Neural cell (in vitro differentiated cells): ENCODE measurements around the gene NPRL2.

Source experiments
- CTCF ChIP-seq: fragments of 450-650 bp; IDR thresholded peaks from 2 replicates; pipeline ENCODE4 v1.5.1; 2014; ENCODE audit warnings: antibody characterized with exemption, mild to moderate bottlenecking, moderate library complexity; ENCODE audit not compliant: poor library complexity, severe bottlenecking
- EP300 ChIP-seq: fragments of 450-650 bp; conservative IDR thresholded peaks from 2 replicates; pipeline ENCODE4 v1.6.1; 2014; ENCODE audit warnings: antibody characterized with exemption, mild to moderate bottlenecking, moderate library complexity; ENCODE audit not compliant: poor library complexity, severe bottlenecking
- EZH2 ChIP-seq: fragments of 200-600, 300-800 bp; shearing (Covaris generic), sonication (generic); IDR thresholded peaks from 2 replicates; pipeline ENCODE4 v1.6.1; 2014; ENCODE audit warnings: antibody characterized with exemption, low read length, borderline replicate concordance, mild to moderate bottlenecking; ENCODE audit not compliant: insufficient read depth, poor library complexity, severe bottlenecking
- POLR2AphosphoS5 ChIP-seq: IDR thresholded peaks from 2 replicates; pipeline ENCODE4 v1.6.1; 2012
- RAD21 ChIP-seq: fragments of 450-650 bp; conservative IDR thresholded peaks from 2 replicates; pipeline ENCODE4 v1.6.1; 2014; ENCODE audit warnings: antibody characterized with exemption, mild to moderate bottlenecking, moderate library complexity
- REST ChIP-seq: IDR thresholded peaks from 2 replicates; pipeline ENCODE4 v1.6.1; 2012; ENCODE audit warnings: borderline replicate concordance
- SMC3 ChIP-seq: fragments of 450-650 bp; conservative IDR thresholded peaks from 2 replicates; pipeline ENCODE4 v1.6.1; 2014; ENCODE audit warnings: antibody characterized with exemption, mild to moderate bottlenecking, moderate library complexity; ENCODE audit not compliant: poor library complexity
- TAF1 ChIP-seq: IDR thresholded peaks from 2 replicates; pipeline ENCODE4 v1.6.1; 2012; ENCODE audit warnings: low read depth

GRCh38 chr3:50322386-50323091, 28.0 kb downstream of the NPRL2 start, which contains the start of gene HYAL2:
- no peak for TF ChIP-seq TAF1
- TF ChIP-seq CTCF: no peak
- no peak for TF ChIP-seq REST
- TF ChIP-seq POLR2AphosphoS5: no peak
- no peak for TF ChIP-seq EP300
- no peak for TF ChIP-seq RAD21
- no peak for TF ChIP-seq EZH2
- no peak for TF ChIP-seq SMC3
